Vagina (tissue), 2 donors: ENCODE measurements around the gene GLA. TPM values are rescaled to one million over a fixed set of nuclear protein-coding genes. Genes with fewer than 3 reads are reported as not detected.

Source experiments
- DNase-seq, 2 donors: peaks; one replicate each; pipeline ENCODE4 v3.0.0-alpha.2; 2017; ENCODE audit errors: extremely low spot score in 2 of 2
- H3K27ac ChIP-seq: fragments of 200-600 bp; sonication (generic); one replicate; pipeline ENCODE4 v1.5.1; 2019
- H3K27me3 ChIP-seq: fragments of 200-600 bp; sonication (generic); one replicate; pipeline ENCODE4 v1.5.1; 2019
- H3K36me3 ChIP-seq, 2 donors: fragments of 200-600 bp; sonication (generic); one replicate each; pipeline ENCODE4 v1.5.1; 2017 to 2019
- H3K4me1 ChIP-seq: fragments of 200-600 bp; sonication (generic); one replicate; pipeline ENCODE4 v1.5.1; 2019
- H3K4me3 ChIP-seq, 2 donors: fragments of 200-600 bp; sonication (generic); 1 replicate in 1 of 2; 2 replicates in 1 of 2; pipeline ENCODE4 v1.5.1; 2016 to 2019
- H3K9me3 ChIP-seq: fragments of 200-600 bp; sonication (generic); one replicate; pipeline ENCODE4 v1.5.1; 2019
- POLR2A ChIP-seq, 2 donors: fragments of 450-650 bp; IDR thresholded peaks; one replicate each; pipeline ENCODE4 v1.6.1; 2017; ENCODE audit warnings: antibody characterized with exemption in 2 of 2, mild to moderate bottlenecking in 2 of 2, moderate library complexity in 2 of 2
- POLR2AphosphoS5 ChIP-seq, 2 donors: sonication (generic); formaldehyde crosslinking; IDR thresholded peaks; one replicate each; pipeline ENCODE4 v1.9.0; 2017; ENCODE audit warnings: antibody characterized with exemption in 2 of 2, mild to moderate bottlenecking in 2 of 2, low read depth in 1 of 2; ENCODE audit not compliant: insufficient read depth in 1 of 2
- intact Hi-C: fragments of 100-400 bp; cut with DNase I; formaldehyde crosslinking; loops from one replicate; pipeline ENCODE4 v1.15.1; 2023
- total RNA-seq: library from RNA; depleted of rRNA; stranded (reverse); fragments of >200 nt; gene quantifications from one replicate; pipeline ENCODE4 v1.2.3, GENCODE V29; 2016
- TF ChIP-seq, protein P1 (sequence below), 3 experiments: fragments of 450-650 bp in 2 of 3; fragments of 200-600 bp in 1 of 3; sonication (generic) in 1 of 3; IDR thresholded peaks; one replicate each; pipeline ENCODE4 v1.5.1; 2017 to 2019; ENCODE audit warnings: antibody characterized with exemption in 3 of 3, mild to moderate bottlenecking in 2 of 3, moderate library complexity in 2 of 3

GLA gene
- total RNA-seq, 1 donor from 2014 or later = 15.5 TPM

- intact Hi-C loops = no loop called here
- no peak overlapping the region for H3K4me3 ChIP-seq
- DNase-seq = no peak
Observed at GRCh38 chrX:101370888-101371504, 36.7 kb downstream of the GLA start.

GRCh38 chrX:101369687-101370086, 38.0 kb downstream of the GLA start:
- intact Hi-C loops = no loop called here
- no peaks in the 10 kb centered on the region for H3K27me3 ChIP-seq
- H3K4me1 ChIP-seq = no peaks in the 10 kb centered on the region

More at GRCh38 chrX:101370888-101371504, 36.7 kb downstream of the GLA start:
- Histone ChIP-seq H3K36me3 (no peaks in the 10 kb centered on the region), H3K27ac (no peak overlapping the region), H3K4me1 (no peaks in the 10 kb centered on the region), H3K27me3 (no peaks in the 10 kb centered on the region), H3K9me3 (no peaks in the 10 kb centered on the region)
- no peak for TF ChIP-seq POLR2AphosphoS5 (IDR thresholded peaks at IDR 0.05; ENCODE audit: insufficient read depth in 1 of 2, low read depth in 1 of 2)
- no peak for TF ChIP-seq POLR2A (IDR thresholded peaks at IDR 0.05)
- TF ChIP-seq, protein P1, sequence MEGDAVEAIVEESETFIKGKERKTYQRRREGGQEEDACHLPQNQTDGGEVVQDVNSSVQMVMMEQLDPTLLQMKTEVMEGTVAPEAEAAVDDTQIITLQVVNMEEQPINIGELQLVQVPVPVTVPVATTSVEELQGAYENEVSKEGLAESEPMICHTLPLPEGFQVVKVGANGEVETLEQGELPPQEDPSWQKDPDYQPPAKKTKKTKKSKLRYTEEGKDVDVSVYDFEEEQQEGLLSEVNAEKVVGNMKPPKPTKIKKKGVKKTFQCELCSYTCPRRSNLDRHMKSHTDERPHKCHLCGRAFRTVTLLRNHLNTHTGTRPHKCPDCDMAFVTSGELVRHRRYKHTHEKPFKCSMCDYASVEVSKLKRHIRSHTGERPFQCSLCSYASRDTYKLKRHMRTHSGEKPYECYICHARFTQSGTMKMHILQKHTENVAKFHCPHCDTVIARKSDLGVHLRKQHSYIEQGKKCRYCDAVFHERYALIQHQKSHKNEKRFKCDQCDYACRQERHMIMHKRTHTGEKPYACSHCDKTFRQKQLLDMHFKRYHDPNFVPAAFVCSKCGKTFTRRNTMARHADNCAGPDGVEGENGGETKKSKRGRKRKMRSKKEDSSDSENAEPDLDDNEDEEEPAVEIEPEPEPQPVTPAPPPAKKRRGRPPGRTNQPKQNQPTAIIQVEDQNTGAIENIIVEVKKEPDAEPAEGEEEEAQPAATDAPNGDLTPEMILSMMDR (IDR thresholded peaks at IDR 0.05) = no peak

DNA sequence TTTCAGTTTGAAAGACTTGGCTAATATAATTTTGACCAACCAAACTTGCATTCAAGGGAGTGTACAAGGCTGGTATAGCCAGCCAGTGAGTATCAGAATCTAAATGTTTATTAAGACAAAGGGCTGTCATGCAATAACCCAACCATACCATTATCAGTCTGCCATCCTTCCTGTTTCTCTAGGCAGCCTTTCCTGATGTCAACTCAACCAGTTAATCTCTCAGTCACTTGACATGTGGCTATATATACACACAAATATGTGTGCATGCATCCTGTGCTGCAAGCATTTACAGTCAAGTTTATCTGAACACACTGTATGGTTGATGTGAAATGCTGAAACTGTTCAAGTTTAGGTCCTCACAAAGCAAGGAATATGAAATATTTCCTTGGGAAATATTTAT, 38.9 kb downstream of the GLA start:
- no peak overlapping the region for H3K4me3 ChIP-seq
- TF ChIP-seq POLR2AphosphoS5 (IDR thresholded peaks at IDR 0.05; ENCODE audit: insufficient read depth in 1 of 2, low read depth in 1 of 2) (no peak), POLR2A (IDR thresholded peaks at IDR 0.05) (no peak)
- TF ChIP-seq, protein P1 (IDR thresholded peaks at IDR 0.05) = no peak
- no peak overlapping the region for H3K27ac ChIP-seq
- no peak for DNase-seq
- H3K27me3 ChIP-seq = no peaks in the 10 kb centered on the region
- H3K4me1 ChIP-seq = no peaks in the 10 kb centered on the region
- no peaks in the 10 kb centered on the region for H3K36me3 ChIP-seq
- intact Hi-C loops = no loop called here
- H3K9me3 ChIP-seq = no peaks in the 10 kb centered on the region

More at GRCh38 chrX:101369687-101370086, 38.0 kb downstream of the GLA start:
- Histone ChIP-seq H3K27ac (no peak overlapping the region), H3K36me3 (no peaks in the 10 kb centered on the region), H3K9me3 (no peaks in the 10 kb centered on the region), H3K4me3 (no peak overlapping the region)
- DNase-seq = no peak
- TF ChIP-seq, protein P1 (IDR thresholded peaks at IDR 0.05) = no peak
- TF ChIP-seq POLR2AphosphoS5 (IDR thresholded peaks at IDR 0.05; ENCODE audit: insufficient read depth in 1 of 2, low read depth in 1 of 2) (no peak), POLR2A (IDR thresholded peaks at IDR 0.05) (no peak)

- Histone ChIP-seq H3K36me3 (no peaks in the 10 kb centered on the region), H3K4me3 (no peak overlapping the region), H3K27ac (no peak overlapping the region), H3K27me3 (no peaks in the 10 kb centered on the region), H3K9me3 (no peaks in the 10 kb centered on the region), H3K4me1 (no peaks in the 10 kb centered on the region)
- TF ChIP-seq, protein P1 (IDR thresholded peaks at IDR 0.05) = no peak
- TF ChIP-seq POLR2AphosphoS5 (IDR thresholded peaks at IDR 0.05; ENCODE audit: insufficient read depth in 1 of 2, low read depth in 1 of 2) (no peak), POLR2A (IDR thresholded peaks at IDR 0.05) (no peak)
- DNase-seq = no peak
- intact Hi-C loops = no loop called here
Observed at GRCh38 chrX:101365301-101365795, 42.4 kb downstream of the GLA start.

- Histone ChIP-seq H3K36me3 (no peaks in the 10 kb centered on the region), H3K27ac (no peak overlapping the region), H3K4me1 (no peaks in the 10 kb centered on the region), H3K27me3 (no peaks in the 10 kb centered on the region), H3K9me3 (no peaks in the 10 kb centered on the region), H3K4me3 (no peak overlapping the region)
- intact Hi-C loops = no loop called here
- DNase-seq = no peak
- TF ChIP-seq POLR2A (IDR thresholded peaks at IDR 0.05) (no peak), POLR2AphosphoS5 (IDR thresholded peaks at IDR 0.05; ENCODE audit: insufficient read depth in 1 of 2, low read depth in 1 of 2) (no peak)
- TF ChIP-seq, protein P1 (IDR thresholded peaks at IDR 0.05) = no peak
Observed at GRCh38 chrX:101362757-101363156, 45.0 kb downstream of the GLA start.
